Keratinocyte (primary cell): ENCODE results near the gene KLF6. TPM values are rescaled to one million over a fixed set of nuclear protein-coding genes. Genes with fewer than 3 reads are reported as not detected.

Experiments
- DNase-seq: peaks from one replicate; pipeline ENCODE4 v3.0.0-alpha.2; 2011; ENCODE audit warnings: low read depth, missing footprints, low spot score
- FAIRE-seq: peaks from 2 replicates; lab custom pipeline; 2011; peaks lifted over from hg19 to GRCh38; lab: Jason Lieb, UNC
- H2AFZ ChIP-seq: 2 replicates; pipeline ENCODE4 v1.6.0; 2012; ENCODE audit warnings: low read length, control low read depth, inconsistent platforms; ENCODE audit not compliant: control insufficient read depth
- H3K27ac ChIP-seq: 2 replicates; pipeline ENCODE4 v1.5.1; 2011; ENCODE audit warnings: low read length; ENCODE audit not compliant: control insufficient read depth, insufficient read depth
- H3K27me3 ChIP-seq: 3 replicates; pipeline ENCODE4 v1.6.0; 2011; ENCODE audit warnings: low read length; ENCODE audit not compliant: control insufficient read depth, insufficient read depth; ENCODE audit errors: extremely low read depth
- H3K36me3 ChIP-seq, 2 experiments: 2 replicates in 1 of 2; 3 replicates in 1 of 2; pipeline ENCODE4 v1.5.1; 2011; ENCODE audit warnings: low read length in 2 of 2, mild to moderate bottlenecking in 1 of 2; ENCODE audit not compliant: control insufficient read depth in 2 of 2, insufficient read depth in 2 of 2; ENCODE audit errors: extremely low read depth in 1 of 2
- H3K4me1 ChIP-seq: 3 replicates; pipeline ENCODE4 v1.5.1; 2011; ENCODE audit warnings: low read length; ENCODE audit not compliant: control insufficient read depth, insufficient read depth; ENCODE audit errors: extremely low read depth
- H3K4me2 ChIP-seq: 3 replicates; pipeline ENCODE4 v1.6.0; 2011; ENCODE audit warnings: low read depth, low read length; ENCODE audit not compliant: control insufficient read depth, insufficient read depth; ENCODE audit errors: extremely low read depth
- H3K4me3 ChIP-seq, 3 experiments: fragments of 200-600 bp in 1 of 3; sonication (generic) in 1 of 3; 2 replicates in 2 of 3; 3 replicates in 1 of 3; pipeline ENCODE4 v1.5.1; 2011 to 2016; ENCODE audit warnings: low read length in 3 of 3, mild to moderate bottlenecking in 3 of 3, control low read depth in 2 of 3, inconsistent platforms in 1 of 3, low read depth in 1 of 3, mixed read lengths in 1 of 3, mixed run types in 1 of 3, moderate library complexity in 1 of 3; ENCODE audit not compliant: control insufficient read depth in 2 of 3, insufficient read depth in 2 of 3; ENCODE audit errors: extremely low read depth in 1 of 3
- H3K79me2 ChIP-seq: 2 replicates; pipeline ENCODE4 v1.6.0; 2012; ENCODE audit warnings: low read length; ENCODE audit not compliant: control insufficient read depth, insufficient read depth
- H3K9ac ChIP-seq: 3 replicates; pipeline ENCODE4 v1.6.0; 2011; ENCODE audit warnings: low read length; ENCODE audit not compliant: control insufficient read depth, insufficient read depth; ENCODE audit errors: extremely low read depth
- H3K9me1 ChIP-seq: 3 replicates; pipeline ENCODE4 v1.6.0; 2011; ENCODE audit warnings: low read length; ENCODE audit not compliant: control insufficient read depth, insufficient read depth; ENCODE audit errors: extremely low read depth
- H3K9me3 ChIP-seq: 2 replicates; pipeline ENCODE4 v1.5.1; 2012; ENCODE audit warnings: low read depth, low read length; ENCODE audit not compliant: control insufficient read depth
- H4K20me1 ChIP-seq: 3 replicates; pipeline ENCODE4 v1.6.0; 2011; ENCODE audit warnings: low read length; ENCODE audit not compliant: control insufficient read depth, insufficient read depth; ENCODE audit errors: extremely low read depth
- EZH2 ChIP-seq: IDR thresholded peaks from one replicate; pipeline ENCODE4 v1.6.1; 2012; ENCODE audit warnings: inconsistent platforms, mild to moderate bottlenecking, low read length, moderate library complexity
- dilution Hi-C: fragments of 300-500 bp; cut with MboI; formaldehyde crosslinking; loops from one replicate; pipeline ENCODE4 v1.7.0; 2020; ENCODE audit warnings: low sequenced_read_pairs; ENCODE audit not compliant: extremely low pct_ligation_motif_present
- polyA plus RNA-seq, 5 experiments: library from polyadenylated mRNA; depleted of rRNA in 3 of 5; stranded (reverse) in 3 of 5; stranded (forward) in 1 of 5; unstranded in 1 of 5; fragments of >200 nt; gene quantifications; 1 replicate in 1 of 5; 2 replicates in 3 of 5; 3 replicates in 1 of 5; pipeline versions ENCODE4 v1.2.1 to v1.2.3, GENCODE V29; 2011 to 2012; ENCODE audit warnings: missing spikeins in 2 of 5, low read depth in 1 of 5, low replicate concordance in 1 of 5
- TF ChIP-seq, protein P1 (sequence below), 3 experiments: IDR thresholded peaks in 1 of 3; conservative IDR thresholded peaks in 1 of 3; optimal IDR thresholded peaks in 1 of 3; 2 replicates in 2 of 3; 3 replicates in 1 of 3; pipeline versions ENCODE3 to v1.5.1; 2011; ENCODE audit warnings: low read length in 3 of 3, mild to moderate bottlenecking in 3 of 3, moderate library complexity in 2 of 3, control low read depth in 1 of 3, inconsistent platforms in 1 of 3; ENCODE audit not compliant: insufficient read depth in 2 of 3; ENCODE audit errors: extremely low read depth in 1 of 3

KLF6 gene
- polyA plus RNA-seq, 1 donor (not counting 4 experiments of a cell fraction or from before 2014, with no cell fraction given) = 250 TPM

- H3K4me2 ChIP-seq = no peak overlapping the region
- H2AFZ ChIP-seq = no peak overlapping the region
- H3K9ac ChIP-seq = no peak overlapping the region
- H3K36me3 ChIP-seq = no peaks in the 10 kb centered on the region
- H3K4me1 ChIP-seq = peaks cover 27% of the 10 kb centered on the region
- dilution Hi-C loops = no loop called here
- no peak overlapping the region for H3K27ac ChIP-seq
- H3K4me3 ChIP-seq = no peak overlapping the region
- DNase-seq (no peak), FAIRE-seq (no peak)
- no peak for TF ChIP-seq EZH2
- TF ChIP-seq, protein P1, sequence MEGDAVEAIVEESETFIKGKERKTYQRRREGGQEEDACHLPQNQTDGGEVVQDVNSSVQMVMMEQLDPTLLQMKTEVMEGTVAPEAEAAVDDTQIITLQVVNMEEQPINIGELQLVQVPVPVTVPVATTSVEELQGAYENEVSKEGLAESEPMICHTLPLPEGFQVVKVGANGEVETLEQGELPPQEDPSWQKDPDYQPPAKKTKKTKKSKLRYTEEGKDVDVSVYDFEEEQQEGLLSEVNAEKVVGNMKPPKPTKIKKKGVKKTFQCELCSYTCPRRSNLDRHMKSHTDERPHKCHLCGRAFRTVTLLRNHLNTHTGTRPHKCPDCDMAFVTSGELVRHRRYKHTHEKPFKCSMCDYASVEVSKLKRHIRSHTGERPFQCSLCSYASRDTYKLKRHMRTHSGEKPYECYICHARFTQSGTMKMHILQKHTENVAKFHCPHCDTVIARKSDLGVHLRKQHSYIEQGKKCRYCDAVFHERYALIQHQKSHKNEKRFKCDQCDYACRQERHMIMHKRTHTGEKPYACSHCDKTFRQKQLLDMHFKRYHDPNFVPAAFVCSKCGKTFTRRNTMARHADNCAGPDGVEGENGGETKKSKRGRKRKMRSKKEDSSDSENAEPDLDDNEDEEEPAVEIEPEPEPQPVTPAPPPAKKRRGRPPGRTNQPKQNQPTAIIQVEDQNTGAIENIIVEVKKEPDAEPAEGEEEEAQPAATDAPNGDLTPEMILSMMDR (optimal IDR thresholded peaks at IDR 0.05 in 1 of 3, IDR thresholded peaks at IDR 0.05 in 1 of 3, conservative IDR thresholded peaks at IDR 0.05 in 1 of 3; ENCODE audit: extremely low read depth in 1 of 3, insufficient read depth in 2 of 3, low read length in 3 of 3) = no peak
- no peaks in the 10 kb centered on the region for H3K79me2 ChIP-seq
- H3K27me3 ChIP-seq = no peaks in the 10 kb centered on the region
- no peaks in the 10 kb centered on the region for H3K9me1 ChIP-seq
- H4K20me1 ChIP-seq = no peaks in the 10 kb centered on the region
- H3K9me3 ChIP-seq = no peaks in the 10 kb centered on the region
These were observed 29.2 kb upstream of the KLF6 start for GRCh38 chr10:3813986-3814837.

DNA sequence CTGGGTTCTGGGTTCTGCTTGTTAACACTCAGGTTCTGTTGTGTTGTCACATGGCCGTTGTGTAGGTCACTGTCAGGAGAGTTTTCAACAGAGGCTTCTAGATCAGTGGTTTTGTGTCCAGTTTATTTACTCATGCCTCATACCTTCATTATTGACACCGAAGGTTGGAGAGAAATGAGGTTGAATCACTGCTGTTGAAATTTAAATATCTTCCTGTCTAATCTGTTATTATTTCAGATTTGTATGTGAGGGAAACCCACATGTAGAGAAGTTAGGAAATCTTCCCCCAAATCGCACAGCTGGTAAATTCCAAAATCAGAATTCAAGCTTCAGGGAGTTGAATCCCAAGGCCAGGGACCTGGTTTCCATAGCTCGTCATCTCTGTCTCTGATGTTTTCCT is 28.3 kb upstream of the KLF6 start:
- FAIRE-seq = no peak
- no peak overlapping the region for H3K4me2 ChIP-seq
- dilution Hi-C loops = no loop called here

More for the DNA sequence above, 28.3 kb upstream of the KLF6 start:
- Histone ChIP-seq H3K9me1 (no peaks in the 10 kb centered on the region), H3K4me1 (peaks cover 36% of the 10 kb centered on the region), H3K27ac (no peak overlapping the region), H3K4me3 (no peak overlapping the region), H3K9me3 (no peaks in the 10 kb centered on the region), H3K27me3 (no peaks in the 10 kb centered on the region), H3K36me3 (no peaks in the 10 kb centered on the region), H4K20me1 (no peaks in the 10 kb centered on the region), H2AFZ (no peak overlapping the region), H3K79me2 (peaks cover 6% of the 10 kb centered on the region), H3K9ac (no peak overlapping the region)
- no peak for TF ChIP-seq EZH2
- TF ChIP-seq, protein P1 (optimal IDR thresholded peaks at IDR 0.05 in 1 of 3, IDR thresholded peaks at IDR 0.05 in 1 of 3, conservative IDR thresholded peaks at IDR 0.05 in 1 of 3; ENCODE audit: extremely low read depth in 1 of 3, insufficient read depth in 2 of 3, low read length in 3 of 3) = no peak
- DNase-seq = no peak
